Right atrium auricular region (tissue), 2 donors: ENCODE data around the gene PHF20. TPM values are rescaled to one million over a fixed set of nuclear protein-coding genes. Genes with fewer than 3 reads are reported as not detected.
"Not testable (repeated sequence)": the region's sequence is repeated elsewhere in the genome, so short reads cannot be mapped to it uniquely, and the experiment has no call there.

Experiments used
- DNase-seq: peaks from one replicate; pipeline ENCODE4 v3.0.0-alpha.2; 2019; ENCODE audit warnings: low spot score
- H3K27ac ChIP-seq, 2 donors: fragments of 200-600 bp; sonication (generic); 1 replicate in 1 of 2; 2 replicates in 1 of 2; pipeline ENCODE4 v1.5.1; 2016 to 2019
- H3K27me3 ChIP-seq, 2 donors: fragments of 200-600 bp; sonication (generic); one replicate each; pipeline versions ENCODE4 v1.5.1 to v1.6.0; 2017 to 2019
- H3K36me3 ChIP-seq: fragments of 200-600 bp; sonication (generic); one replicate; pipeline ENCODE4 v1.5.1; 2016
- H3K4me1 ChIP-seq, 2 donors: fragments of 200-600 bp; sonication (generic); one replicate each; pipeline versions ENCODE4 v1.5.1 to v1.6.0; 2017 to 2019
- H3K4me3 ChIP-seq, 2 donors: fragments of 200-600 bp; sonication (generic); 1 replicate in 1 of 2; 2 replicates in 1 of 2; pipeline ENCODE4 v1.5.1; 2017 to 2019; ENCODE audit warnings: mild to moderate bottlenecking in 1 of 2, moderate library complexity in 1 of 2
- H3K9me3 ChIP-seq, 2 donors: fragments of 200-600 bp; sonication (generic); one replicate each; pipeline ENCODE4 v1.5.1; 2019
- total RNA-seq, 2 donors: library from RNA; depleted of rRNA; stranded (reverse); fragments of >200 nt; gene quantifications; one replicate each; pipeline ENCODE4 v1.1.0, GENCODE V29; 2016
- TF ChIP-seq, protein P1 (sequence below), 2 donors: fragments of 200-600 bp; sonication (generic); IDR thresholded peaks; one replicate each; pipeline ENCODE4 v1.5.1; 2019; ENCODE audit warnings: antibody characterized with exemption in 2 of 2

PHF20 gene
- total RNA-seq, 2 donors from 2014 or later, result 29.7 to 34.7 TPM

DNA sequence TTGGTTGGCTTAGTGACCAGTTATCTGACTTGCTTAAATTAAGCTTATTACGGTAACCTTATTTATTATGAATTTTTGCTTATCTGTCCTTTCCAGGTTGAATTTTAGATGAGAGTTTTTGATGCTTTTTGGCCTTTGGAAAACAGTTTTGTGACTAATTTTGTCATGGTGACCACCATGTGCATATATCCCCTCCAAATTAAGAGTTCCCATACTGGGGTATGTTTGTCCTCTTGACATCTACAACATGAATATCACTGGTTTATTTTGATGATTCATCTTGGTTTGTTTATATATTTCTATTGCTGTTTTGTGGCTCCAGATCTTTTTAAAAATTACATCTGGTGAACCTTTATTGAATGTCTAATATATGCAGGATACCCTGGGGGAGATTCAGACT, 61.4 kb downstream of the PHF20 start:
- Histone ChIP-seq H3K9me3 (no peaks in the 10 kb centered on the region), H3K27ac (no peak overlapping the region), H3K4me1 (peaks cover 0 to 20% of the 10 kb centered on the region in 2 donors), H3K4me3 (no peak overlapping the region), H3K36me3 (no peaks in the 10 kb centered on the region), H3K27me3 (no peaks in the 10 kb centered on the region)
- no peak for DNase-seq
- TF ChIP-seq, protein P1, sequence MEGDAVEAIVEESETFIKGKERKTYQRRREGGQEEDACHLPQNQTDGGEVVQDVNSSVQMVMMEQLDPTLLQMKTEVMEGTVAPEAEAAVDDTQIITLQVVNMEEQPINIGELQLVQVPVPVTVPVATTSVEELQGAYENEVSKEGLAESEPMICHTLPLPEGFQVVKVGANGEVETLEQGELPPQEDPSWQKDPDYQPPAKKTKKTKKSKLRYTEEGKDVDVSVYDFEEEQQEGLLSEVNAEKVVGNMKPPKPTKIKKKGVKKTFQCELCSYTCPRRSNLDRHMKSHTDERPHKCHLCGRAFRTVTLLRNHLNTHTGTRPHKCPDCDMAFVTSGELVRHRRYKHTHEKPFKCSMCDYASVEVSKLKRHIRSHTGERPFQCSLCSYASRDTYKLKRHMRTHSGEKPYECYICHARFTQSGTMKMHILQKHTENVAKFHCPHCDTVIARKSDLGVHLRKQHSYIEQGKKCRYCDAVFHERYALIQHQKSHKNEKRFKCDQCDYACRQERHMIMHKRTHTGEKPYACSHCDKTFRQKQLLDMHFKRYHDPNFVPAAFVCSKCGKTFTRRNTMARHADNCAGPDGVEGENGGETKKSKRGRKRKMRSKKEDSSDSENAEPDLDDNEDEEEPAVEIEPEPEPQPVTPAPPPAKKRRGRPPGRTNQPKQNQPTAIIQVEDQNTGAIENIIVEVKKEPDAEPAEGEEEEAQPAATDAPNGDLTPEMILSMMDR (IDR thresholded peaks at IDR 0.05), result no peak

DNA sequence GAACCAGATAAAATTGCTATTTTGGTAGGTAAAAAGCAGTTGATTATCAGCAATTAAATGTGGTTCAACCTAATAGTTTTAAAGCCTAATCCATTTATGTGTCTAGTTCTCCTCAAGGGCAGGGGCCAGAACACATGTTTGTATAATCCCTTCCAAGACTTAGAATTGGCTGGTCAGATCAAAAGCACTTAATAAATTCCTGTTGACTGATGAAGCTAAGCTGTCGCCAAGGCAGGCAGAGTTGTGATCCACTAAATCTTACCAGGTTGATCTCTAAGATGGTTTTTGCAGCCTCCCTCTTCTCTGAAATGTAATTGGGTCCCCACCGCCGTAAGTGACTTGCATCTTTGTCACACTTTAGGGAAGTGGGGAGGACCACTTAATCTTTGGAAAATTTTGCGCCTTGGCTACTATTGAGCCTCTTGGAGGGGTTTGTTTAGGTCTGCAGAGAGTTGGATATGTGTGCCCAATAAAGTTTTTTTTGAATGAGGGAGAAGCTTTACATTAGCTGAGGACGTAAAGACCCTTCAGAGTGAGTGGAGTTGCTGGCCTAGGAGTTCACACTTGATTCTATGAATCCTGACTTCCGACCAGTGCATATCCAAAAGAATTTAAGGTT, 65.9 kb downstream of the PHF20 start:
- Histone ChIP-seq H3K4me3 (no peak overlapping the region), H3K36me3 (peaks cover 5% of the 10 kb centered on the region)
- TF ChIP-seq, protein P1 (IDR thresholded peaks at IDR 0.05), result no peak

DNA sequence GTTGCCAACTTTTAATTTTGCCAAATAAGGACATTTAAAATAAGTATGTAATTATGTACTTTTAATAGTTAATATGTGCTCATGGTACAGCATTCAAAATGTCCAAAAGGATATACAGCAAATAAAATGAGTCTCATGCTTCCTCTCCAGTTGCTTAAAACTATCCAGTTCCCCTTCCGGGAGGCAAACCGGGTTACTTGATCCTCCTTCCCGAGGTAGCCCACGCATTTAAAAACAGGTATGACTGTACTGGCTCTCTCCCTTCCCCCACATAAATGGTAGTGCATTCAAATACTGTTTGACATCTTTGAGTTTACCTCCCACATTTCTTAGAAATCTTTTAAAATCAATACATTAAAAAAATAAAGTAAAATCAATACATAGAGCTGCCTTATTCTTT, 66.4 kb downstream of the PHF20 start:
- no peaks in the 10 kb centered on the region for H3K27me3 ChIP-seq
- H3K4me1 ChIP-seq, result peaks cover 0 to 9% of the 10 kb centered on the region in 2 donors
- DNase-seq, result no peak
- H3K9me3 ChIP-seq, result no peaks in the 10 kb centered on the region
- H3K27ac ChIP-seq, result no peak overlapping the region
- peaks cover 11% of the 10 kb centered on the region for H3K36me3 ChIP-seq
- TF ChIP-seq, protein P1 (IDR thresholded peaks at IDR 0.05), result no peak
- no peak overlapping the region for H3K4me3 ChIP-seq

More for the DNA sequence above, 65.9 kb downstream of the PHF20 start:
- no peak overlapping the region for H3K27ac ChIP-seq
- H3K27me3 ChIP-seq, result no peaks in the 10 kb centered on the region
- no peak for DNase-seq
- peaks cover 0 to 9% of the 10 kb centered on the region in 2 donors for H3K4me1 ChIP-seq
- H3K9me3 ChIP-seq, result no peaks in the 10 kb centered on the region

DNA sequence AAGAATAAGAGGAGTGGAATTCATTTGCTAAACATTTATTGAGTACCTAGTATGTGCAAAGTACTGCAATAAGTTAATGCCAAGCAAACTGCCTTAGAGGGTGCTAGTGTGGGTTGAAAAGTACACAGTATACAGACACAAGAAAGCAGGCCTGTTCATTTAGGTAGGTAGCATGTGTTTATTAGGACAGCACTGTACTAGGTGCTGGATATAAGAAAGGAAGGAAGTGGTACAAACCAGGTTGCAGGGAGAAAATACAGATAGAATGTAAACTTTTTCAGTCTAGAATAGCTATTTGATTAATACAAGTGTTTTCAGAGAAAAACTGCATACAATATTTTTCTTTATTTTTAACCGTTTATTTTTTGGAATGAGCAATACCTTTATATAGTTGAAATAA, 68.1 kb downstream of the PHF20 start:
- Histone ChIP-seq H3K36me3 (peaks cover 25% of the 10 kb centered on the region), H3K27me3 (no peaks in the 10 kb centered on the region), H3K27ac (no peak overlapping the region), H3K4me3 (no peak overlapping the region), H3K4me1 (peaks cover 0 to 9% of the 10 kb centered on the region in 2 donors), H3K9me3 (peaks cover 0 to 4% of the 10 kb centered on the region in 2 donors)
- TF ChIP-seq, protein P1 (IDR thresholded peaks at IDR 0.05), result no peak
- DNase-seq, result no peak

DNA sequence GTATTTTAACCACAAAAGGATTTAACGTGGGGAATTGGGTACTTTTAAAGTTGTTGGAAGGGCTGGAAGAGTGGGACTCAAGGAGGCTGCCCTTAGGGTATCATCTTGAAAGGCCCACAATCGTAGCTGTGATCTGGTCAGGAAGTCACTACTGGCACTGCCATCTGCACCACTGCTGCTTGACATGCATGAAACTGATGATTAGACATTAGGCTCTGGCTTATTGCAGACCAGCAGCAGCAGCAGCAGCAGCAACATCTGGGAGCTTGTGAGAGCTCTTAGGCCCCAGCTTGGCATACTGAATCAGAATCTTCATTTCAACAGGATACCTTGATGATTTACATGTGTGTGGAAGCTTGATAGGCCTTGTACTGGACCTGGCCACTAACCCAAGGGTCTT, 68.6 kb downstream of the PHF20 start:
- no peaks in the 10 kb centered on the region for H3K27me3 ChIP-seq
- H3K9me3 ChIP-seq, result peaks cover 0 to 4% of the 10 kb centered on the region in 2 donors
- no peak for DNase-seq
- TF ChIP-seq, protein P1 (IDR thresholded peaks at IDR 0.05), result no peak
- H3K4me3 ChIP-seq, result no peak overlapping the region
- H3K4me1 ChIP-seq, result peaks cover 0 to 9% of the 10 kb centered on the region in 2 donors
- H3K27ac ChIP-seq, result no peak overlapping the region
- H3K36me3 ChIP-seq, result peaks cover 31% of the 10 kb centered on the region

DNA sequence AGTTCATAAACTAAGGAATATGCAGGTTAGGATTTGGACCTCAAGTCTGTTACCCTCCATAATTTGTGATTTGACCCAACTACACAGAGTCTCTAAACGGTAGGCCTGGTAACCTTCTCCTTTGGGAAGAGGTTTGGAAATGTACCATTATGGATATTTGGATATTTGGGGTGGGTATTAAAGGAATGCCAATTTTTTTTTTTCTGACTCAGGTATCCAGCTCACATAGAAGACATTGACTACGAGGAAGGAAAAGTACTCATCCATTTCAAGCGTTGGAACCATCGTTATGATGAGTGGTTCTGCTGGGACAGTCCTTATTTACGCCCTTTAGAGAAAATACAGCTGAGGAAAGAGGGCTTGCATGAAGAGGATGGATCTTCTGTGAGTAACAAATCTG, 70.5 kb downstream of the PHF20 start:
- H3K9me3 ChIP-seq, result peaks cover 0 to 4% of the 10 kb centered on the region in 2 donors
- no peak overlapping the region for H3K4me3 ChIP-seq
- TF ChIP-seq, protein P1 (IDR thresholded peaks at IDR 0.05), result no peak
- no peak for DNase-seq
- peaks cover 0 to 5% of the 10 kb centered on the region in 2 donors for H3K4me1 ChIP-seq
- H3K36me3 ChIP-seq, result peaks cover 33% of the 10 kb centered on the region
- no peak overlapping the region for H3K27ac ChIP-seq
- no peaks in the 10 kb centered on the region for H3K27me3 ChIP-seq

DNA sequence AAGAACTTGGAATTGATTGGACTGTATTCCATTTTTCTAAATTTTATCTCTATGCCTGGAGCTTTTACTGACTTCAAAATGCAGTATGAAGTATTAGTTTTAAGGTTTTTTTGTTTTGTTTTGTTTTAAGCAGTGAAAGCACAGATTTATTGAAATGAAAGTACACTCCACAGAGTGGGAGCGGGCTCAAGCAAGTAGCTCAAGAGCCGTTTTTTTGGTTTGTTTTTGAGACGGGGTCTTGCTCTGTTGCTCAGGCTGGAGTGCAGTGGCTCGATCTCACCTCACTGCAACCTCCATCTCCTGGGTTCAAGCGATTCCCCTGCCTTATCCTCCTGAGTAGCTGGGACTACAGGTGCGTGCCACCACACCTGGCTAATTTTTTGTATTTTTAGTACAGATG, 72.1 kb downstream of the PHF20 start:
- peaks cover 40% of the 10 kb centered on the region for H3K36me3 ChIP-seq
- H3K4me1 ChIP-seq, H3K27me3 ChIP-seq, DNase-seq, H3K27ac ChIP-seq, H3K4me3 ChIP-seq, H3K9me3 ChIP-seq: not testable (repeated sequence)
